Measurements from ENCODE around the gene PCBP3.

PCBP3 gene

DNA sequence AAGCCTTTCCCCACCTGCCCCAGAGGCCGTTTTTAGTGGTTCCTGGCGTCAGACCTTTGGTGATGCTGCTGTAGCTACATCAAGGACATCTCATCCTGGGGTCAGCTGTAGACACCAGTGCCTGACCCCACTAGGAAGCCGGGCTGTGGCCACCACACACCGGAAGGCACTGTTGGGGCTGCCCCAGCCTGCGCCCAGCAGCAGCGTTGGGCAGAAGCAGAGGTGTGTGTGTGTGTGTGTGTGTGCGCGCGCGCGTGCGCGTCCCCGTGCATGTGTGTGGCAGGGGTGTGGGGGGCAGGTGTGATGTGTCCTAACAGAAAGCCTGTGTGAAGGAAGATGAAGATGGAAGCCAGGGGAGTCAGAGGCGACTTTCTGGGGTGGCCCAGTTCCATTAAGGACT is 276.1 kb downstream of the PCBP3 start:
- no peak for DNase-seq

- no peak for DNase-seq
Measured at GRCh38 chr21:45920824-45921600, 277.5 kb downstream of the PCBP3 start.

DNA sequence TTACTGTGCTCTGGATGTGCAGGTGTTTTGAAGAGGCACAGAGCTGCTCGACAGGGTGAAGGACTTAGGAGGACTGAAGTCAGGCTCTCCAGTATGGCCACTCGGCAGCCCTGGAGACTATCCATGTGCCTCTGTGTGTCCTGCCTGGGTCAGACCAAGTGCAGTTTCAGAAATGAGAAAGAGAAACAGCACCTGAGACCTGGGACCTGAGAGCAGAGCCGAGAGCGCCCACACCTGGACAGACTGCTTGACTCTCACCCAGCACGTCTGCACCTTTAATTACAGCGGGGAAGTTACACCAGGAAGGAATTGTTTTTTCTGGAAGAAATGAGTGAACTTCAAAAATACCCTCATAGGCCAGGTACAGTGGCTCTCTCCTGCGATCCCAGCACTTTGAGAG is 278.4 kb downstream of the PCBP3 start:
- no peak for DNase-seq

DNA sequence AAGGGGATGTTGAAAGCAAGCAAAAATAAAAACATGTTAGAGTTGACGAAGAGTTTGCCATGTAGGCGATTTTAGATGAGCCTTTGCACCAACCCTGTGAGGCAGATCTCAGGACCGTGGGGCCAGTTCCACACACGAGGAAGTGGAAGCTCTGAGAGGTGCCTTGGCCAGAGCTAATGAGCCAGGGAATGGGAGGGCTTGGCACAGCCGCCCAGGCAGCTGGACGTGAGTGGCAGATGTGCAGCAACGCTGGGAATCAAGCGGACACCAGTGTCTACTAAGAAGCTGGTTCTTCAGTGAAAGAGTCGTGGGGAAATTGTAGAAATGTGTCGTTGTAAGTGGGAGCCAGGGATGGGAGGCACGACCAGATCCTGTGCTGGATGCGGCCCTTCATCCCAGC is 279.1 kb downstream of the PCBP3 start:
- DNase-seq = no peak

GRCh38 chr21:45923146-45923545 is 279.6 kb downstream of the PCBP3 start:
- DNase-seq = peak; percentile 50

GRCh38 chr21:45926281-45926680 is 282.8 kb downstream of the PCBP3 start:
- no peak for DNase-seq

DNA sequence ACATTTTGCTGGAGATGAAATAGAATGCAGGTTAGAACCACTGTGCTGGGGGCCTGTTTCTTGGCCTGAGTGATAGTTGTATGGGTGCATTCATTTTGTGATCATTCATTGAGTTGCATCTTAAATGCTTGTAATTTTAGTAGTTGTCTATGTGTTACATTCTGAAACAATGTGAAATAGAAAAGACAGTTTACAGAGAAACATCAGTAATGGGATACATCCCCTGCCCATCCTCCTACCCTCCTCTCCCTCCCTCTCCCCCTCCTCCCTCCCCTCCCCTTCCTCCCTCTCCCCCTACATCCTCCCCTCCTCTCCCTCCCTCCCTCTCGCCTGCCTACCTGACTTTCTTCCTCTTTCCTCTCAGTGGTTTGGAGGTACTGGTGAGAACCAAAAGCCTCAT is 283.5 kb downstream of the PCBP3 start:
- DNase-seq = no peak

- DNase-seq = no peak
Measured at GRCh38 chr21:45927851-45928850, 284.6 kb downstream of the PCBP3 start.

DNA sequence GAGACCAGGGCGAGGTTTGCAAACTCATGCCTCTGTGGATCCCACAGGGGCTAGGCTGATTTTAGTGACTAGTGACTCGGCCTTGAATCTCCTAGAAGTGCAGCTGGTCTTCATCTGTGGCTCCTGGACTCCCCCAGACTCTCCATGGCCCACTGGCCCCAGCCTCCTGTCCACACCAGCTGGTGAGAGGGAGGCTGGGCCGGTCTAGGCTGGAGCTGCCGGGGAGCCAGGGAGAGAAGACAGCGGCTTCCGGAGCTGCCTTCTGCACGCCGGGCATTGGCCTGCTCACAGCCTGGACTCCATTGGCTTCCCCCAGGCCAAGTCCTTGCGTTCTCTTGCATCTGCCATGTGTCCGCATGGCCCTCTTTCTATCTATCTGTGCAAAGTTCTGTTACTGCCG is 285.9 kb downstream of the PCBP3 start:
- DNase-seq = no peak

- DNase-seq = no peak
Measured at GRCh38 chr21:45930231-45930760, 286.8 kb downstream of the PCBP3 start.

GRCh38 chr21:45930792-45931191 is 287.3 kb downstream of the PCBP3 start:
- DNase-seq = no peak

DNA sequence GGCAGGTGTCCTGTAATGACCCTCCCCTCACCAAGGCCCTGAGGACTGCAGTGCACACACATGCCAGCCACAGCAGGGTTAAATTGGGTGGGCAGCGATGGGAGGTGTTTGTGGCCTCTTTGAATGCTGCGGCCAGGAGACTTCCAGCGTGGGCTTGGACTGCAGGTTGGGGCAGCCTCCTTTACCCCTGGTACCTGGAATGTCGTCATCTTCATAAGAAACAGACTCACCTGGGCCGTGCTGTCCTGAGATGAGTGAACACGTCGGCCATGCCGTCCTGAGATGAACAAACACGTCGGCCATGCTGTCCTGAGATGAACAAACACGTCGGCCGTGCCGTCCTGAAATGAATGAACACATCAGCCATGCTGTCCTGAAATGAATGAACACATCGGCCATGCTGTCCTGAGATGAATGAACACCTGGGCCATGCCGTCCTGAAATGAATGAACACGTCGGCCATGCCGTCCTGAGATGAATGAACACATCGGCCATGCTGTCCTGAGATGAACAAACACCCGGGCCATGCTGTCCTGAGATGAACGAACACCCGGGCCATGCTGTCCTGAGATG is 288.0 kb downstream of the PCBP3 start:
- no peak for DNase-seq

DNA sequence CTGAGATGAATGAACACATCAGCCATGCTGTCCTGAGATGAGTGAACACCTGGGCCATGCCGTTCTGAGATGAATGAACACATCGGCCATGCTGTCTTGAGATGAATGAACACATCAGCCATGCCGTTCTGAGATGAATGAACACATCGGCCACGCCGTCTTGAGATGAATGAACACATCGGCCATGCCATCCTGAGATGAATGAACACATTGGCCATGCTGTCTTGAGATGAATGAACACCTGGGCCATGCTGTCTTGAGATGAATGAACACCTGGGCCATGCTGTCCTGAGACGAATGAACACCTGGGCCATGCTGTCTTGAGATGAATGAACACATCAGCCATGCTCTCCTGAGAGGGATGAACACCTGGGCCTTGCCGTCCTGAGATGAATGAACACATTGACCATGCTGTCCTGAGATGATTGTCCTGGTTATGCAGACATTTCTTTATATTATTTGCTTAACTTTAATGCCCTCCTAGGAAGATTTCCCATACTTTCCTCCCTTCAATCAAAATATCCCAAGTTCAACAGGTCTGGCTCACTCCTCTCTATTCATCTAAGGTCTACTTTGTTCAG is 289.5 kb downstream of the PCBP3 start:
- DNase-seq = no peak

DNA sequence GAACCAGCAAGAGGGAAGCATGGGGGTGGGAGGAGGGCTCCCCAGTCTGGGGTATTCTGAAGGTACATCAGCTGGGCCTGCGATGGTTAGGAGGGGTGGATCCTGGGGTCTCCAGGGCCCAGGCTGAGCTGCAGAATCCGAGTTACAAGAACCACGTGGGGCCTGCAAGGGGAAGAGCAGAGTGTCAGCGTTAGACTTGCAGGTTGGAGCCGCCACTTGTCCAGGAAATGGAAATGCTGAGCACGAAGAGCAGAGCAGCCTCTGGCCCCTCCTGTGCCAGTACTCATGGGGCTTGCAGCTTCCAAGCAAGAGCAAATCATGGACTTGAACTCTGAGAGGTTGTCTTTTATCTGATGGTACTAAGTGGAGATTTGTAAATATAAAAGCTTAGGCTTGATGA is 290.6 kb downstream of the PCBP3 start:
- DNase-seq = no peak

GRCh38 chr21:45934554-45934953 is 291.0 kb downstream of the PCBP3 start:
- no peak for DNase-seq

- no peak for DNase-seq
Measured at GRCh38 chr21:45935628-45936027, 292.1 kb downstream of the PCBP3 start.

DNA sequence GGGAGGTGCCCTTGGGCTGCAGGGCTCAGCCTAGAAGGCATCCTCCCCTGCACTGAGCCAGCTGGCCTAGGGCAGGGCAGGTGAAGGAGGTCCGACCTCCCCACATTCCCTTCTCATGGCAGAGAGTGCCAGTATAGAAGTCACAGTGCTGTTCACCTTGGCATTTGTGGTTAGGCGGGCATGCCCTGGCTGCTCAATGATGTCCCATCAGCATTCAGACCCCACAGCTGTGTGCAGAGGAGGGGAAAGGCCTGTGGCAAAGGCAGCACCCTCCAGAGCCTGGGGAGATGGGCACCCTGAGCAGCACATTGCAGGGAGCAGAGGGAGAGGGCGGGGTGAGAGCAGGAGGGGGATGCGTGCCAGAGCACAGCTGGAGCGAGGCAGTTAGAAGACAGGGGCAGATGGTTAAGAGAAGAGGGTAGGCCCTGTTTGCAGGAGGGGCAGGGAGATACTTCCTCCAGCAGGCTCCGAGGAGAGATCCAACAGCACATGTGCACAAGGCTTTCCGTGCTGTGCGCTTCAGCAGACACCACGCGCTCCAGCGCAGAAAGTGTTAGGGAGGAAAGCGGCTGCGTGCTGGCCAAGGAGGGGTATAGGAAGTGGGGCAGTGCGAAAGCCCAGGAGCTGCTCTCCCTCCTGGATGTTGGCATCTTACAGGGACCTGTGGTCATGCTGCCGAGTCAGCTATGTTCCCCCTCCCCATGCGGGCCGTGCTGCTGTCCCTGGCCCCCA is 294.4 kb downstream of the PCBP3 start:
- DNase-seq = no peak

- DNase-seq = no peak
Measured at GRCh38 chr21:45938453-45938755, 294.9 kb downstream of the PCBP3 start.

DNA sequence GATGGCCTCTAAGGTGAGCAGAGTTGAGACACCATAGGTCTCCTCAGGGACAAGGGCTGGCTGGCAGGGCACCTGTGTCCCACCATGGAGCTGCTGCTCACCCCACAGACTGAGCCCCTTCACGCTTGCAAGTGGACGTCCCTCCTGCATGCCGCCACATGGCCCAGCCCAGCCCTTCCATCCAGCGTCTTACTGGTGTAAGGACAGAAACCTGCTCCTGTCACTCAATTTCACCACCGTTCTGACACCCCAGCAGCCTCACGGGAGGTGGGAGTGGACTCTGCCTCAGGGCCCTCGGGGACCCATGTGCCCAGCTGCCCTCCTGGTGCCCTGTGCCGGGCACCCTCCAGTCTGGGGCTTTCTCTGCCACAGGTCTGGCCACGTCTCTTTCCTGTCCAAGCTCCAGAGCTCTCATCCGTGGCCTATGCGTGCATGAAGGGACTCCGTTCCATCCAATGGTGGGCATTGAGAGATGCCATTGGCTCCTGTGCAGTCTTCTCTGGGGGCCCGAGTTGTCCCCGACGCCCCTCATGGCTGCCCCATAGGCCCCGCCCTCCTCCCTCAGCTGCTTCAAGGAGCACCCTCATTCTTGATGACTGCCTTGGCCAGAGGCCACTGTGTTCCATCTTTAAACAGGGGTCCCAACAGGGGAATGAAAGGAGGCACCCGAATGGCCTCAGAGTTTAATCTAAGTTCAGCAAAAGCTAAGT is 295.4 kb downstream of the PCBP3 start:
- no peak for DNase-seq

DNA sequence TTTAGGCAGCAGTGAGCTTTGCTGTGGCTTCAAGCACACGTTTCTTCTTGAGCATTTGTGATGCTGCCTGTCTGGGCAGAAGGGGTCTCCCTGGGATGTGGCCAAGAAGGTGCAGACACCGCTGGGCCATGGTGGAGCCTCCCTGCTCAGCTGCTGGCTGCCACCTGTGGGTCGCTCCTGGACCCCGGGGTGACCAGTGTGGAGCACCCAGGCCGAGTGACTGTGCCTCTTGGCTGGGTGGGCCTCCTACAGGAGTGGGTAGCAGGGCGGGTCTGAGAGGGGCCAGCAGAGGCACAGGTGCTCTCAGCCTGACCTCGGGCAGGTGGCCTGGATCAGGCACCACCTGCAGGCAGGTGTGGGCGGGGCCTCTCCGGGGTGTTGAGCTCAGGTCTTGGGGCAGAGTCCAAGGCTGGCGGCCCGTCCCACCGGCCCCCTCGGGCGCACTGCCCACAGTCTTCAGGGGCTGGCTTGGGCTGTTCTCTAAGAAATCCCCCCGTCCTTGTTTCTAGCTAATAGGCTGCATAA is 296.1 kb downstream of the PCBP3 start:
- no peak for DNase-seq

- no peak for DNase-seq
Measured at GRCh38 chr21:45940091-45940490, 296.6 kb downstream of the PCBP3 start.
